HL-60/S4 (cell line): ENCODE measurements around the gene NSMF.

Experiments used
- in situ Hi-C: fragments of 300-500 bp; cut with MboI; formaldehyde crosslinking; loops from 2 replicates; pipeline ENCODE4 v1.14.3; 2022; ENCODE audit warnings: low sequenced_read_pairs

NSMF gene

DNA sequence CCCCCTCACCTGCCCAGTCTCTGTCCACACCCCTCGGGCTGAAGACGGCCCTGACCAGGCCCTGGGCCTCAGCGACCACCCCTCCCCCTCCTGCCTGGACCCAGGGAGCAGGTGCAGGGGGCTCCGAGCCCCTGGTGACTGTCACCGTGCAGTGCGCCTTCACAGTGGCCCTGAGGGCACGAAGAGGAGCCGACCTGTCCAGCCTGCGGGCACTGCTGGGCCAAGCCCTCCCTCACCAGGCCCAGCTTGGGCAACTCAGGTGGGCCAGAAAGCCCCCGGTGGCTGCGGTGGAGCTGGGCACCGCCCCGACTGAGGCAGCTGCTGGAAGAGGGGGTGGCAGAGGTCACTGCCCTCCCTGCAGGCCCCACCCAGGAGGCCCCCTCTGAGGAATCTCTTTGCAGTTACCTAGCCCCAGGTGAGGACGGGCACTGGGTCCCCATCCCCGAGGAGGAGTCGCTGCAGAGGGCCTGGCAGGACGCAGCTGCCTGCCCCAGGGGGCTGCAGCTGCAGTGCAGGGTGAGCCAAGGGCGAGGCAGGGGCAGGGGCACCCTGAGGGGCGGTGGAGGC lies 25.7 kb downstream of the NSMF start:
- in situ Hi-C loops: no loop called here

DNA sequence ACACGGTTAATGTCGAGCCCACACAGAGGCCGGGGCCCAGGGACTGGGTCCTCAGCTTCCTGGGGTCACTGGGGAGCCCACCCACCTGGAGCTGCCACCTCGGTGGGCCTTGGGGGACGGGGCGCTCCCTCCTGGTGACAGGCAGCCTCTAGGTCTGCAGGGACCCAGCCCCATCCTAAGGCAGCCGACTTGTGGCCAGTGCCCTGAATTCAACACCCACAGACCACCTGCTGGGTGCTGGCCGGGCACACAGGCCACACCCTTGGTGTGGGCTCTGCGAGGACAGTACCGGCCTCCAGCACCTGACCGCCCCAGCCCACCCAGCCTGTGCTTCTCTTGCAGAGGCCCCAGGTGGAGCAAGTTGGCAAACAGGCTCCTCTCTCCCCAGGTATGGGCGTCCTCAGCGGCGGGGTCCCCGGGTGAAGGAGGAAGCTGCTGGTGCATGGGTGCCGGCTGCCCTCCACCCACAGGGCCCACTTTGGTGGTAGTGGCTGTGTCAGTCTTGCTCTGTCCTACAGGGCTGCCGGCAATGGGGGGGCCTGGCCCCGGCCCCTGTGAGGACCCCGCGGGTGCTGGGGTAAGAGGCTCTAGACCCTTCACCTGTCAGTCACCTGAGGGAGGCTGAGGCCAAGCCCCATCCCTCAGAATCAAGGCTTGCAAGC lies 26.3 kb downstream of the NSMF start:
- in situ Hi-C loops: no loop called here

DNA sequence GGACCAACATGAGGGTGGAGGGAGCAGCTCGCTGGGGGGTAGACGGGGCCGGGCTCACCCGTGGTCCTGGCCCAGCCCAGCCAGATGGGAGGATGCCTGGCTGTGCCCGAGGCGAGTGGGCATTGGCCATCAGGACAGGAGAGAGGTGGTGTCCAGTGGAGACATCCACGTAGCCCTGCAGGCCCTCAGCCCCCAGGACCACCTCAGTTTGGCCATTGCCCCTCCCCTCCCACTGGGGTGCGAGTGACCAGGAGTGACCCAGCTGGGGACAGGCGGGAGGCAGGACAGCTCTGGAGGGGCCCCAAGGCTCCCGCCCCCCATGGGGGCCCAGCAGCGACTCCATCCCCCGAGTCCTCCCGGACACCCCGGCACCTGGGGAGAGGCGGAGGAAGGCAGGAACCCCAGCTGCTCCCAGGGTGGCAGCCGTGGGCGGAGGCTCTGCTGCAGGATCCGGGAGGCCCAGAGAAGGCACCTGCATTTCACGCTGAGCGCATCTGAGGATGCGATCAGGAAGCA lies 27.7 kb downstream of the NSMF start:
- in situ Hi-C loops: no loop called here

DNA sequence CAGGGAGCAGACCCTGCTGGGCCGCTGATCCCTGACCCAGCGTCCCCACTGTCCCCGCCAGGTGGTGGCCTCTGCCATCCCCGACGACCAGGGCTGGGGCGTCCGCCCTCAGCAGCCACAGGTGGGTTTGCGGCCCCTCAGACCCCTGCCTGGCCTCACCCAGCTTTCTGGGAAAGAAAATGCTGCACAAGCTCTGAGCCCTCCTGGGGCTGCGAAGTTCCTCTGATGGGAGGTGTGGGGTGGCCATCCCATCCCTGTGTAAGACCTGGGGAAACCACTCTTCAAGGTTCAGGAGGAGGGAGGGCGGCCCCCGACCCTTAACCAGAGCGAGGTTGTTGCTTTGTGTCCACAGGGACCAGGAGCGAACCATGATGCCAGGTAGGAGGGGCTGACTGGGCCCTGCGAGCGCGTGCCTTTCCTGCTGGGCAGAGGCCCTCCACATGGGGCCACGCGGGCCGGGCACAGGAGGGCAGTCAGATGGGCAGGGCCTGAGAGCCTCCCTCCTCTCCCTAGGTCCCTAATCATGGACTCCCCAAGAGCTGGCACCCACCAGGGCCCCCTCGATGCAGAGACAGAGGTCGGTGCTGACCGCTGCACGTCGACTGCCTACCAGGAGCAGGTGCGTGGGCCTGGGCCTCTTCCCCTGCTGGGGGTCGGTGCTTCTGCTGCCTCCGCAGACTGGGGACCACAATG lies 28.3 kb downstream of the NSMF start:
- in situ Hi-C loops: no loop called here

DNA sequence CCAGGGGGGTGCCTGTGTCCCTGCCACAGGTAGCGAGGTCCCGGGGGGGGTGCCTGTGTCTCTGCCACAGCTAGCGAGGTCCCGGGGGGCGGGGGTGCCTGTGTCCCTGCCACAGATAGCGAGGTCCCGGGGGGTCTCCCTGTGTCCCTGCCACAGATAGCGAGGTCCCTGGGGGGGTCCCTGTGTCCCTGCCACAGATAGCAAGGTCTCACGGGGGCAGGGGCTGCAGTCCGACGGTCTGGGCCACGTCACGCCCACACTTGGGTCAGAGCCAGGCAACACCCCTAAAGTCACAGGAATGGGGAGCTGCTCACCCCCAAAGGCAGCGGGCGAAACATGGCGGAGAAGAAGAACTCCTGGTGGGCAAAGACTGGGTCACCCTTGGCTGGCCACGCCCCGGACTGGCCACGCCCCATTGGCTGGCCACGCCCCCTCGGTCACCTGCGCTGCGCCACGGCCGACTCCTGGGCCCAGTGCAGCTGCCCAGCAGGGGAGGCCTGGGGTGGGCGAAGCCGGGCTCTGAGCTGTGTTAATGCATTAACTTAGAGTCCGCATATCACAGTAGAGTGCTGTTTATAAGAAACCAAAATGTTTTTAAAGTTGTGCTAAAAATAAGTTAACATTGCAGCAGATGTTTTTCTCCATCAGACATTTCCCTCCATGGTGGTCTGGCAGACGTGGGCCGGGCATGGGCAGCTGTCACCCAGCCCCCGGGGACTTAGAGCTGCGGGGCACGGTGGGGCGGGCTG lies 29.0 kb downstream of the NSMF start:
- in situ Hi-C loops: no loop called here

DNA sequence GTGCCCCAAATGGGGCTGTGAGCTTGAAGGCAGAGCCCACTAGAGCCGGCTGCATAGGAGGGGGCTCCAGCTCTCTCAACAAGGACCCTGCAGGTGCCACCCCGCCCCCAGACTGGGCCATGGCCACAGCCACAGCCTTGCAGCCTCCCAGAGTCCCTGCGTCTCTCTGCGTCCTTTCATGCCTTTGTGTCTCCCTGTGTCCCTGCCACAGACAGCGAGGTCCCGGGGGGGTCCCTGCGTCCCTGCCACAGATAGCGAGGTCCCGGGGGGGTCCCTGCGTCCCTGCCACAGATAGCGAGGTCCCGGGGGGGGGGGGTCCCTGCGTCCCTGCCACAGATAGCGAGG lies 29.6 kb downstream of the NSMF start:
- in situ Hi-C loops: no loop called here

DNA sequence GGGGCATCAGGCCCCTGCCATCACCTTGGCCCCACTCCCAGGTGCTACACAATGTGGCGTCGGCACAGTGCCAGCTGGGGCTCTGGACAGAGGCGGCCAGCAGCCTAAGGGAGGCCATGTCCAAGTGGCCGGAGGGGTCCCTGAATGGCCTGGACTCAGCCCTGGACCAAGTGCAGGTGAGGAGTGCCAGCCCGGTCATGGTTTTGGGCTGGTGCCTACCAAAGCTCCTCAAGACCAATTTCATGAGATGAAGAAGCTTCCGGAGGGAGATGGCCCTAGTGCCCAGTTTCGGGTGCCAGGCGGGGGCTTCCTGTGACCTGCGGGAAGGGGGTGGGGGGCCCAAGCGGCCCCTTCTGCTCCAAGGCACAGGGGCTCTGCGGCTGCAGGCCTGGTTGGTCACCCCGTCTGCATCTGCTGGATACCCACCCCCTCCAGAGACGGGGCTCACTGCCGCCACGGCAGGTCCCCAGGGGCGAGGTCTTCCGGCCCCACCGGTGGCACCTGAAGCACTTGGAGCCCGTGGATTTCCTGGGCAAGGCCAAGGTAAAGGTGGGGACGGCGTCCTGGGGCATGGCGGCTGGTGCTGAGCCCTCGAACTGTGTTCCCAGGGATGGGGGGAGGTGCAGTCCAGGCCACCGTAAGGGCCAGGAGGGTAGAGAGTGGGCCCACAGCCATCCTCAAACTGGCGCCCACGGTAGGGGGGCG lies 30.1 kb downstream of the NSMF start:
- in situ Hi-C loops: no loop called here

DNA sequence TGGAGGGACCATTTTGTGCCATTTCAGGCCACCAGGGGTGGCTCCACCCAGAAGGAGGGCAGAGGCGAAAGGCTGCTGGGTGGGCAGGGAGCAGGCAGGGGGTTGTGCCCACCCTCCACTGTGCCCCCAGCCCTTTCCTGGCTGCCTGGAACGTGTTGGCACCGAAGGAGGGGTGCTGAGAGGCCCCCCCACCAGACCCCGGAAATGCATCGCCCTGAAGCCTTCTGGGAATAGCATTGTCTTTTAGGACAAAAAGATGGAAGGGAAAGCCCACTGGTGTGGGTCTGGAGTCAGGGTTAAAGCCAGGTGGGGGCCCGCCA lies 30.9 kb downstream of the NSMF start:
- in situ Hi-C loops: no loop called here

DNA sequence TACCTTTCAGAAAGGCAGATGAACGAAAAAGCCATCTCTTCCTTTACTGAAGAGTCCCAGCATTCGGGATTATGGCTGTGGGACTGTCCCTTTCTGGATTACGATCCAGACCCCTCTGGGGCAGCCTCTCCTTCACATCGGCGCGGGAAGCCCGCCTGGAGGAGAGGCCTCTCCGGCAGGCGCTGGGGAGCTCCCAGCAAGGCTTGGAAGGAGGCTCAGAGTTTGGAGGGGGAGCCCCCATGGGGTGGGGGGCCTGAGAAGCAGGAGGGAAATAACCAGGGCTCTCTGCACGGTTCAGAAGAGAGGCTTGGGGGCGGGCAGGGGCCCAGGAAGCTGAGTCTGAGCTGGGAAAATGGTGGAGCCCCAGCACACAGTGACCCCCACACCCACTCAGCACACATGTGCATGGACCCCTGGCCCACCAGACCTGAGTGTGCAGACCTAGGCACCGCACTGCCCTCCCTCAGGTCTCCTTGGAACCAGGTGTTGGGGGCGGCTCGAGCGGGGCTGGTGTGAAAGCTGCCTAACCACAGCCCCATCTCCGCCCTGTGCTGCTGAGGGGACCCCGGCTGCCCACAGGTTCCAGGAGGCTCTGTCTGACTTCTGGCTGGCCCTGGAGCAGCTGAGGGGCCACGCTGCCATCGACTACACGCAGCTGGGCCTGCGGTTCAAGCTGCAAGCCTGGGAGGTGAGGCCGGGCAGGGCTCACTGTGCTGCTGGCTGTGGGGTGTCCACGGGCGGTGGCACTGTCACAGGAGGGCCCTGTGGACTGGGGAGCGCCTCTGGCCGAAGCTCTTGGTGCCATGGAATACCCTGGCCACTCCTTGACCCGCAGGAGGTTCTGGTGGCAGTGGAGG lies 31.5 kb downstream of the NSMF start:
- in situ Hi-C loops: no loop called here

DNA sequence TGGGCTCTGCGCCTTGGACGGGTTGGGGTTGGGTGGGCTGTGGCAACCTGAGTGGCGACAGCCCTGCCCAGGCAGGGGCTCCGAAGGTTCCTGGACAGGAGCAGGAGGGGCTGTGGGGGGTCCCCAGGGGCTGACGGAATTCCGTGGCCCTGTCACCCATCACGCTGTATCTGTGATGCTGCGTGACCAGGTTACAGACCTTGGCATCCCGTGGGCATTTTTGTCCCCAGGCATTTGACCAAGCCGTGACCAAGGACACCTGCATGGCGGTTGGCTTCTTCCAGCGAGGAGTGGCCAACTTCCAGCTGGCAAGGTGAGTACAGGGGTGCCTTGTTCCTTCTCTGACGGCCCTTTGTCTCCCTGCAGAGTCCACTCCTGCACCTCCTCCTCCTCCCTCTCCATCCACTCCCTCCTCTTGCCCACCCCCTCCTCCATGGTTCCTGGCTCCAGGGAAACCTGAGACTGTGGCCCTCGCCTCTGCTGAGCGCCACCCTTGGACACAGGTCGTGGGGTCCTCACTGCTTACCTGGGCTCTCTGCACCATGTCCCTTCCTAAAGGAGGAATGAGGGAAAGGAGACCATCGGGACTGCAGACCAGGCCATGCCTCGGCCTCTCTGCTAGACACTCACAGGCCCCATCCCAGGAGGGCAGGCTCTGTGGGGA lies 33.0 kb downstream of the NSMF start:
- in situ Hi-C loops: no loop called here

DNA sequence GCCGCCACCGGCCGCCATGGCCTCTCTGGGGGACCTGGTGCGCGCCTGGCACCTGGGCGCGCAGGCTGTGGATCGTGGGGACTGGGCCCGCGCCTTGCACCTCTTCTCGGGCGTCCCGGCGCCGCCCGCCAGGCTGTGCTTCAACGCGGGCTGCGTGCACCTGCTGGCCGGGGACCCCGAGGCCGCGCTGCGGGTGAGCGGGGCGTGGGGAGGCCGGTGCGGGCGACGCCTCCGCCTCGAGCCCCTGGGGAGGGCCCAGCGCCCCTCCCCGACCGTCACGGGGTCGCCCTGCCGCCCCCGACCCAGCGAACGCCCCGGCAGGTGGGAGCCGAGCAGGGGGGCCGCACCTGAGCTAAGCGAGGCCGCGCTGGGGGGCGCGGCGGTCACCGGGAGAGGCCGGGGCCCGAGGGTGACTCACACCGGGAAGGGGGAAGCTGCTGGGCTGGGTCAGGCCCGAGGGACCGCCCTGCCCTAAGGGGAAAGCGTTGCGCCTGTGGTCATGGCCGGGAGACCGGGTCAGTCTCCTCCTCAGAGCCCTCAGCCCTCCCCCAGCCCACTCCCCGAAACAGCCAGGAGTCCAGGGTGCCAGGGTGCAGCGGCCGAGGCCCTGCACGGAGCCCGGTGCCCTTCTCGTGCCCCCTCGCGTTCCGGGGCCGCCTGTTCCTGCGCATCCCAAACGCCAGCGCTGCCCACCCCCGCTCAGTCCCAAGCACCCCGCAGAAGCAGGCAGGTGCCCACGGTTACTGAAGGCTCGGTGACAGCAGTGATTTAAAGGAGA lies 35.4 kb downstream of the NSMF start:
- in situ Hi-C loops: no loop called here

DNA sequence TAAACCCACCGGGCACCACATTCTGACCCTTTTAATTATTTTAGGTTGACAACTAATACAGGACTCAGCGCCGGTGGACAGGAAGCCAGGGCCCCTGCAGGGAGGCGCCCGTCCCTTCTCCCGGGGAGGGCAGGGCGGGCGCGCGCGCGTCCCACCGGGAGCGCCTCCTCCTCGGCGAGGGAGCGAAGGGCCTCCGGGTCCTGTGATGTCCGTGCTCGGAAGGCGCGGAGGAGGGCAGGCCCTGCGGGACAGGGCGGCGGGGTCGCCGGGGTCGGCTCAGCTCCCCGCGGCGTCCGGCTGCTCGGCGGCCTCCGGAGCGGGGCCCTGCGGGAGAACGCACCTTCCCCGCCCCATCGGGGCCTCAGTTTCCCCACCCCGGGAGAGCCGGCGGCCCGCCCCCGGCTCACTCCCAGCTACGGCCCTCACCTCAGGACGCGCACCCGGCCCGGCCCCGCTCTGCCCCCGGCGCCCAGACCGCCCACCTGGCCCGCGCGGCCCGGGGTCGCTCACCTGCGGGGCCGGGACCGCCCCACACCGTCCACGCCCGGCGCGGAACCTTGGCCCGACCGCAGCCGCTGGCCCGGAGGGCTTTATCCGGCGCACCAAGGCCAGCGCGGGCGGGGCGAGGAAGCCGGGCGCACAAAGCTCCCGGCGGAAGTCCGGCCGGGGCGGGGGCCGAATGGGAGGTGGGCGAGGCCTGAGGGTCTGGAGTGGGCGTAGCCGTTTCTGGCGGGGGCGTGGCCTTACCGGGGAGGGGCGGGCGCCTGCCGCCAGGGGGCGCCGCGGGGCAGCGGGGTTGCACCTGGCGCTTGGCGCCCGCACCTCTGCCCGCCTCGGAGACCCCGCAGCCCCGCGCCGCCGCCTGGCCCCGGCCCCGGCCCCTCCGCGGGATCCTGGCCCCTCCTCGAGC lies 36.3 kb downstream of the NSMF start, which contains the start of the genes EXD3 and NOXA1:
EXD3 (minus strand) TSS at position 559 of the 910 bp plus-strand sequence. CDS start 27,805 bp downstream, outside the sequence.
NOXA1 (plus strand) TSS at position 790 of the 910 bp plus-strand sequence. CDS start 137 bp downstream, outside the sequence.
- in situ Hi-C loops: no loop called here

DNA sequence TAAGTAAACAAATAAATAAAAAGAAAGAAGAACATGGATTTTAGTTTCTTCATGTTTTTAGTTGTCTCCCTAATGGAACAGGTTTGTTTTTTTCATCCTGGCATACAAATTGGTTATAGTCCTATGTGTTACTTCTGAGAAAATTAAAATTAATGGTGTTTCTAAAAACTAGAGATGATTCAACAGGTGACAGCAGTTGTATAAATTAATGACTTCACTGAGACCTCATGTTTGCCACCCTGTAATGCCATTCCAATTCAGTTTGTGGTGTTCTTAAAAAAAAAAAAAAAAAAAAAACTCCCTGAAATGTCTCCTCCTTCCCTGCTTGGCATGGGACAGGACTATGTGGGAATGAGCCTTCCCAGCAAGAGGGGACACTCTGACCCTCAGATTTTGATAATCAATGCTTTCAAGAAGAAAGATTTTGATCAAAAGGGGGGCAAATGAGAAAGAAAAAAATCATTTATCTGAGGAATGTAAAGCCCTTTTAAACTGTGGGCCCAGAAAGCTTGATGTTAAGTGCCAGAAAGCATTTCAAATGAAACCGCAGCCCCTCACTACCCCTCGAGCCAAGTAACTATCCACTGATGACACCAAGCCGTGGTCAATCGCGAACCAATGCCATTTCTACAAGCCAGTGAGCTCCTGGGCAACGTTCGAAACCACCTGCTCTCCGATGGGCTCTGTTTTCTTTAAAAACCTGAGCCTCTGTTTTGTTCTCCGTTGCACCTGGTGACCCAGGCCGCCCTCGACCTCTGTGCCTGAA lies 37.1 kb downstream of the NSMF start:
- in situ Hi-C loops: no loop called here

DNA sequence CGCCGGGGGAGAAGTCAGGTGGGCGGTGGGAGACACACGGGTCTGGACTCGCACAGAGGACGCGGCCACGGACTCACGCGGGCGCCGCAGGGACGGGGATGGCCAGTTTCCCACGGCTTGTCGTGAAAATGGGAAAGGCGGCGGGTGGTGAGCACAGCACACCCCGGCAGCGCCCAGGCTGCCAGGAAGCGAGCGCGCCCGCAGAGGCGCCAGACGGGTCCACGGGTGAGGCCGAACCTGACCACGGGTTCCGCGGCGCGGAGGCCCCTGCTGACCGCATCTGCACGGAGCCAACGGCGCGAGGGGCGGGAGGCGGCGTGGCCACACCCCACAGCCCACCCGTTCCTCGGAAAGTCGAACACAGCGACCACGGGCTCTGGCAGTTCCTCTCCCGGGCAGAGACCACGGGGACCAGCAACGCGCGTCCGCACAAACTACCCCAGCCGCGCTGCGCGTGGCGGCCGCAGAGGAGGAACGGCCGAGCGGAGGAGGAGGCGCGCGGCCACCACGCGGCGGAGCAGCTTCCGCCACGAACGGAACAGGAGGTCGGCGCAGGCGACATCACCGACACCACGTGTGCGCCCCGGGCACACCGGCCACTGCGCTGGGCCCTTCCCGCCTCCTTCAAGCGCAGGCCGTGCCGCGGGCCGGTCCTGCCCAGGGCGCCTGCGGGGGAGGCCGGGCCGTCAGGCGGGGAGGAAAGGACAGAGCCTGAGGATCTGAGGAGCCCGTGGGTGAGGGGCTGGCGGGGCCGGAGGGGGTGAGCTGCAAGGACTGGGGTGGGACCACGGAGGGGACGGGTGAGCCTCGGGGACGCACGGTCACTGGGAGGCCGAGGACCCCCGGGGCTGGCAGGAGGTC lies 41.7 kb downstream of the NSMF start:
- in situ Hi-C loops: no loop called here

DNA sequence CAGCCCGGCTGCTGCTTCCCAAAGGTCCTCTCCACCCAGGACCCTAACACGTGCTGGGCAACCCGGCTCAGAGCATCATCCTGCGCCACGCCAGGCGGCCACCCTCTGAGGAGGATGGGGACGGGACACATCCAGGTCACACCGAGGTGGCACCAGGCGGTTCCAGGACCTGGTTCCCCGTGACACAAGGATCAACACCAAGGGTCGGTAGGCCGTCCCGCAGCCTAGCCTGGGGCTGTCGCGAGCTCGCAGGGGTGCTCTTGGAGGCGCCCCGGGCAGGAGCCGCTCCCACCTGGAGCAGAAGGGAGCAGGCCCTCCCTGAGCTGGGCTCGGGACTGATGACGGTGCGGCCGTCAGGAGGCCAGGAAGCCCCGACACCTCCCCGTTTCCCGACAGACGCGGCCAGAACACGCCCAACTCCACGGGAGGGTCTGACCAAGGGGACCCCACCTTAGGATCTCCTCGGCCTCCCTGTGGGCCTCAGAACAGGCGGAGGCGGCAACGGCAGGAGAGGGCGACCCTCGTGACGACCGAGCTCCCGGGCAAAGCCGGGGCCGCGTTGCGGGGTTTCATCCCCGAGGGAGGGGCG lies 42.5 kb downstream of the NSMF start:
- in situ Hi-C loops: no loop called here
